Chondrocyte (in vitro differentiated cells): Measurements from ENCODE around the gene FAF1. TPM values are rescaled to one million over a fixed set of nuclear protein-coding genes. Genes with fewer than 3 reads are reported as not detected.

ENCODE experiments used
- DNase-seq: peaks from one replicate; pipeline ENCODE4 v3.0.0; 2021; ENCODE audit warnings: mixed read lengths, low spot score
- H3K27ac Mint-ChIP-seq: one replicate; pipeline ENCODE4 v1.8.0; 2021; ENCODE audit warnings: mild to moderate bottlenecking, moderate library complexity, mixed read lengths; ENCODE audit not compliant: unreplicated experiment
- H3K27me3 Mint-ChIP-seq: 2 replicates; pipeline ENCODE4 v1.8.0; 2021; ENCODE audit warnings: low read depth, mixed read lengths
- H3K36me3 Mint-ChIP-seq: 2 replicates; pipeline ENCODE4 v1.8.0; 2021; ENCODE audit warnings: low read depth, mixed read lengths
- H3K4me1 Mint-ChIP-seq: 2 replicates; pipeline ENCODE4 v1.8.0; 2021; ENCODE audit warnings: low read depth, mild to moderate bottlenecking, mixed read lengths
- H3K4me3 Mint-ChIP-seq: one replicate; pipeline ENCODE4 v1.8.0; 2021; ENCODE audit warnings: mild to moderate bottlenecking, moderate library complexity, mixed read lengths; ENCODE audit not compliant: unreplicated experiment
- H3K9me3 Mint-ChIP-seq: 2 replicates; pipeline ENCODE4 v1.8.0; 2021; ENCODE audit warnings: low read depth, mixed read lengths
- total RNA-seq: library from RNA; stranded (reverse); gene quantifications from 3 replicates; pipeline ENCODE4 v1.2.1, GENCODE V29; 2021
- TF ChIP-seq, protein P1 (sequence below): fragments of 200-600 bp; sonication (generic); IDR thresholded peaks from 2 replicates; pipeline ENCODE4 v1.5.0; 2021; ENCODE audit warnings: antibody characterized with exemption, mild to moderate bottlenecking, moderate library complexity

Gene FAF1
- total RNA-seq, 1 donor from 2014 or later = 38.7 TPM

DNA sequence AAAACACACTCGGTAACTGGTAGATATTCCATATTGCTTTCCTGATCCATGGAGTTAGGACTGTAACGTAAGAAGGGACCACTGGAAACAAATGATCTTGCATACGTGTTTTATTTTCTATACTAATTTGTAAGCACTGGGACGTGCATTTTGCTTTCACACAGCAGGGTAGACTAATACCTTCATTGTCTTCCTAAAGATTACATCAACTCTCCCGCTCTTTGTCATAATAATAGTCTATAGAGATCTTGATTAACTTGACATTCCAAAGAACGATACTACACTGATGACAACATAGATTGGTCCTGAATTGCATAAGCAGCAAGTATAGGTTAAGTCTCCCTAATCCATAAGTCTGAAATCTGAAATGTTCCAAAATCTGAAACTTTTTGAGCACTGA is 166.5 kb downstream of the FAF1 start:
- Mint-ChIP-seq H3K9me3 (no peaks in the 10 kb centered on the region), H3K36me3 (no peaks in the 10 kb centered on the region), H3K4me1 (no peaks in the 10 kb centered on the region), H3K27me3 (no peaks in the 10 kb centered on the region), H3K4me3 (no peak overlapping the region), H3K27ac (no peak overlapping the region)
- DNase-seq = no peak
- TF ChIP-seq, protein P1, sequence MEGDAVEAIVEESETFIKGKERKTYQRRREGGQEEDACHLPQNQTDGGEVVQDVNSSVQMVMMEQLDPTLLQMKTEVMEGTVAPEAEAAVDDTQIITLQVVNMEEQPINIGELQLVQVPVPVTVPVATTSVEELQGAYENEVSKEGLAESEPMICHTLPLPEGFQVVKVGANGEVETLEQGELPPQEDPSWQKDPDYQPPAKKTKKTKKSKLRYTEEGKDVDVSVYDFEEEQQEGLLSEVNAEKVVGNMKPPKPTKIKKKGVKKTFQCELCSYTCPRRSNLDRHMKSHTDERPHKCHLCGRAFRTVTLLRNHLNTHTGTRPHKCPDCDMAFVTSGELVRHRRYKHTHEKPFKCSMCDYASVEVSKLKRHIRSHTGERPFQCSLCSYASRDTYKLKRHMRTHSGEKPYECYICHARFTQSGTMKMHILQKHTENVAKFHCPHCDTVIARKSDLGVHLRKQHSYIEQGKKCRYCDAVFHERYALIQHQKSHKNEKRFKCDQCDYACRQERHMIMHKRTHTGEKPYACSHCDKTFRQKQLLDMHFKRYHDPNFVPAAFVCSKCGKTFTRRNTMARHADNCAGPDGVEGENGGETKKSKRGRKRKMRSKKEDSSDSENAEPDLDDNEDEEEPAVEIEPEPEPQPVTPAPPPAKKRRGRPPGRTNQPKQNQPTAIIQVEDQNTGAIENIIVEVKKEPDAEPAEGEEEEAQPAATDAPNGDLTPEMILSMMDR = no peak

DNA sequence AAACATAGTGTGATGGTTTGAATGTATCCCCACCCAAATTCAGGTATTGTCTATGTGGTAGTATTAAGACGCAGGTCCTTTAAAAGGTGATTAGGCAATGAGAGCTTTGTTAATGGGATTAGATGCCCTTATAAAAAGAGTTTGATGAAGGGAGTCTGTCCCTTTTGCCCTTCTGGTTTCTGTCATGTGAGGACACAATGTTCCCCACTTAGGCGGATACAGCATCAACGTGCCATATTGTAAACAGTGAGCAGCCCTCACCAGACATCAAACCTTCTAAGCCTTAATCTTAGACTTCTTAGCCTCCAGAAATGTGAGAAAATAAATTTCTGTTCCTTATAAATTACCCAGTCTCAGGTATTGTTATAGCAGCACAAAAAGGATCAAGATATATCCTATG is 172.8 kb downstream of the FAF1 start:
- Mint-ChIP-seq H3K27ac (no peak overlapping the region), H3K27me3 (no peaks in the 10 kb centered on the region), H3K9me3 (no peaks in the 10 kb centered on the region), H3K4me1 (peaks cover 4% of the 10 kb centered on the region), H3K4me3 (no peak overlapping the region), H3K36me3 (peaks cover 5% of the 10 kb centered on the region)
- TF ChIP-seq, protein P1 = no peak
- no peak for DNase-seq

DNA sequence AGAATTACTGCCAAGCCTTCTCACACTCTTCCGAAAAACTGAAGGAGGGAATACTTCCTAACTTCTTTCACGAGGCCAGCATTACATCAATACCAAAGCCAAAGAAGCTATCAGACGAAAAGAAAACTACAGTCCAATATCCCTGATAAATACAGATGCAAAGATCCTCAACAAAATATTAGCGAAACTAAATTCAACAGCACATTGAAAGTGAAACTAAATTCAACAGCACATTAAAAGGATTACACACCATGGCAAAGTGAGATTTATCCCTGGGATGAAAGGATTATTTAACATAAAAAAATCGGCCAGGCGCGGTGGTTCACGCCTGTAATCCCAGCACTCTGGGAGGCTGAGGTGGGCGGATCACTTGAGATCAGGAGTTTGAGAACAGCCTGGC is 176.8 kb downstream of the FAF1 start:
- Mint-ChIP-seq H3K36me3 (peaks cover 12% of the 10 kb centered on the region), H3K4me1 (peaks cover 4% of the 10 kb centered on the region), H3K4me3 (no peak overlapping the region), H3K27ac (no peak overlapping the region), H3K9me3 (no peaks in the 10 kb centered on the region), H3K27me3 (no peaks in the 10 kb centered on the region)
- TF ChIP-seq, protein P1 = no peak
- DNase-seq = no peak

DNA sequence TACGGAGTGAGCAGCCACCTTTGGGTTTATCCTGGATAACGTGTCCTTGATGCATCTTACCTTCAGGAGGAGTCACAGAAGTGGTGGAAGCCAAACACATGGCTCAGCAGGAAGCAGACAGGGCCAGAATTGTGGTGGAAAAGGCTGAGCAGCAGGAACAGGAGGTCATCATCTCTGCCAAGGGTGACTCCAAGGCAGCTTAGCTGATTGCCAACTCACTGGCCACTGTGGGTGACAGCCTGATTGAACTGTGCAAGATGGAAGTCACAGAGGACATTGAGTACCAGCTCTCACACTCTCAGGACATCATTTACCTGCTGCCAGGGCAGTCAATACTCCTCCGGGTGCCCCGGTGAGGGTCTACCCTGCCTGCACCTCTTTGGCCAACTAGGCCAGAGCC is 179.3 kb downstream of the FAF1 start:
- TF ChIP-seq, protein P1 = no peak
- Mint-ChIP-seq H3K4me3 (no peak overlapping the region), H3K36me3 (peaks cover 11% of the 10 kb centered on the region), H3K9me3 (no peaks in the 10 kb centered on the region), H3K27ac (no peak overlapping the region), H3K27me3 (no peaks in the 10 kb centered on the region), H3K4me1 (peaks cover 4% of the 10 kb centered on the region)
- DNase-seq = no peak

DNA sequence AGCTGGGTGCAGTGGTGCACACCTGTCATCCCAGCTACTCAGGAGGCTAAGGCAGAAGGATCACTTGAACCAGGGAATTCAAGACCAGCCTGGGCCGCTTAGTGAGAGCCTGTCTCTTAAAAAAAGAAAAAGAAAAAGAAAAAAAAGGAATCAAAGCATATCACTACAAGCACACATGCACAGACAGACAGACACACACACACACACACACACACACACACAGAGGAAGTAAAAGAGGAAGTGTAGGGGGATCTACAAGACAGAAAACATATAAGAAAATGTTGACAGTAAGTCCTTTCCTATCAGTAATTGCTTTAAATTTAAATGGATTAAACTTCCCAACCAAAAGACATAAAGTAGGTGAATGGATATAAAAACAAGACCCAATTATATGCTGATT is 180.3 kb downstream of the FAF1 start:
- H3K4me3 Mint-ChIP-seq = no peak overlapping the region
- H3K27ac Mint-ChIP-seq = no peak overlapping the region
- peaks cover 7% of the 10 kb centered on the region for H3K36me3 Mint-ChIP-seq
- DNase-seq = no peak
- TF ChIP-seq, protein P1 = no peak
- H3K4me1 Mint-ChIP-seq = peaks cover 4% of the 10 kb centered on the region
- H3K27me3 Mint-ChIP-seq = no peaks in the 10 kb centered on the region
- H3K9me3 Mint-ChIP-seq = no peaks in the 10 kb centered on the region
